IPS-18c (cell line): ENCODE data around the gene AIF1L.
A peak's percentile ranks its signal among the peaks of the same experiment; 100 is the strongest.

ENCODE experiments used
- H3K4me3 ChIP-seq: 2 replicates; pipeline ENCODE4 v1.7.0; 2013; ENCODE audit warnings: low read depth, mild to moderate bottlenecking, low read length, moderate library complexity; ENCODE audit not compliant: insufficient read depth
- H3K9me3 ChIP-seq: one replicate; pipeline ENCODE4 v1.6.1; 2013; ENCODE audit warnings: mild to moderate bottlenecking, low read length, moderate library complexity; ENCODE audit not compliant: control insufficient read depth, insufficient read depth

Gene AIF1L

GRCh38 chr9:131096269-131097125 is at the start of gene AIF1L:
AIF1L (plus strand) TSS chr9:131096531; CDS start chr9:131096630, 99 bp downstream.
- Histone ChIP-seq H3K9me3 (no peaks in the 10 kb centered on the region), H3K4me3 (peak within 1 kb of the TSS; percentile 92)

DNA sequence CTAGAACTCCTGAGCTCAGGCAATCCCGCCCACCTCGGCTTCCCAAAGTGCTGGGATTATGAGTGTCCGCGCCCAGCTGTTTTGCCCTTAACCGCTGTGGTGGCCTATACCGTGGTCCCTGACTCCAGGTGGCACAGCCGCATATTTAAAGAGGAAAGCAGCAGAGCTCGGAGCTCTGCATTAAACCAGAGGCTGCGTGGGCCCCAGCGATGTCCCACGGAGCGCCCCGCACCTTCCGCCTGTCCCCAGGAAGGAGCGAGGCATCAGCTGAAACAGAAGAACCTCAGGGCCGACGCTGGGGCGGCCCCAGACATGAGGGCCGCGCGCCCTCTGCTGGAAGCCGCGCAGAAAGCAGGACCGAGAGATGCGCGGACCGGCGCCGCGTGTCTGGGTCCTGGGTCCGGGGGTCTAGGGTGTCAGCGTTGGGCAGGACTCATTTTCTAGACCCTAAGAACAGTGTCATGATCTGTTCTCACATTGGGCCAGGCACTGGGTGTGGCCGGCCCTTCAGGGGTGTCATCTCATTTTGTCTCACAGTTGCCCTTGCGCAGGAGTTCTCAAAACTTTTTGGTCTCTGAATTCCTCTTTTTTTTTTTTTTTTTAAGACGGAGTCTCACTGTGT is 49.6 kb upstream of the AIF1L start:
- H3K4me3 ChIP-seq: no peak overlapping the region
- H3K9me3 ChIP-seq: peaks cover 4% of the 10 kb centered on the region

DNA sequence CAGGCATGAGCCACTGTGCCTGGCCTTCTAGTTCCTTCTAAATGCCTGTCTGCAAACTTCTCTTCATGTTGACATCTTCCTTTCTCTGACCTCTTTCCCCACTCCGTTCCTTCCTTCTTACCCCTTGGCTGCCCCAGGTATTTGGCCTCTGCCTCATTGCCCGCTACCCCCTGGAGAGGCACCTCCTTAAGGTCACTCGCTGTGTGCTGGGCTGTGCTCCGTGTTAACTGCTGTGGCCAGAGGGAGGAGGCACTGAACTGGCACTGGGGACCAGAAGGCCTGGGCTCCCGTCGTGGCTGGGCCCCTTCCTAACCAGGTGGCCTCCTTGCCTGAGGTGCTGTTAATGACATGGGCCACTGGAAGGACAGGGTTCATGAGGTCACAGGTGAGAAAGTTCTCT is 48.0 kb upstream of the AIF1L start:
- H3K9me3 ChIP-seq: peaks cover 4% of the 10 kb centered on the region
- no peak overlapping the region for H3K4me3 ChIP-seq

- Histone ChIP-seq H3K4me3 (no peak overlapping the region), H3K9me3 (peaks cover 4% of the 10 kb centered on the region)
Measured at GRCh38 chr9:131048820-131049219, 47.5 kb upstream of the AIF1L start.

DNA sequence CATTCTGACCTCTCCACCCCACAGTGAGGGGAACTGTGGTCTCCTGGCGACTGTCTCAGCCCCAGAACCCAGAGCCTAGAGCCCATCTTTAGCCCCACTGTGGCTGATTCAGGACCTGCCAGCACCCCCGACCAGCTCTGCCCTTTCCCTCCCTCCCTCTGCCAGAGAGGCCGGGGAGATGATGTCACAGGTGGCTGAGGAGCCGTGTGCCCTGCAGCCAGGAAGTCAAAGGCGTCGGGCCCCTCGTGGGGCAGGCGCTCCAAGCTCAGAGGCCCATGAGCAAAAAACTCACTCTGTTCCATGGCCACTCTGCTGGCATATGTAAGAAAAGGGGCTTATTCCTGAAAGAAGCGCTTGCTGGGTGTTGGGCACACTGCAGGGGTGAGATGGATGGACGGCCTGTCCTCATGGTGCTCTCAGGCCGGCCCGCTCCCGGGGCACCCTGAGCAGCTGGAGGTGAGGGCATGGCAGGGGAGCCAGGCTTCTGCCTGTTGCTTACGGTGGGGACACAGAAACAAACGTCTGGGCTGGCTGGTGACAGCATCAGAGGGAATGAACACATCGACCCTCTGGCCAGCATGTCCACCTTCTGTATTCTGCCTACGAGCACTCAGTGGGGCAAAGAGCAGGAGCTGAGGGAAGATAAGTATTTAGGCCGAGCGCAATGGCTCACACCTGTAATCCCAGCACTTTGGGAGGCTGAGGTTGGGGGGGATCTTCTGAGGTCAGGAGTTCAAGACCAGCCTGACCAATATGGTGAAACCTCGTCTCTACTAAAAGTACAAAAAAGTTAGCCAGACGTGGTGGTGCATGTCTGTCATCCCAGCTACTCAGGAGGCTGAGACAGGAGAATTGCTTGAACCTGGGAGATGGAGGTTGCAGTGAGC is 46.3 kb upstream of the AIF1L start:
- Histone ChIP-seq H3K9me3 (peaks cover 4% of the 10 kb centered on the region), H3K4me3 (no peak overlapping the region)

- no peak overlapping the region for H3K4me3 ChIP-seq
- H3K9me3 ChIP-seq: peaks cover 2% of the 10 kb centered on the region
Measured at GRCh38 chr9:131050831-131051230, 45.5 kb upstream of the AIF1L start.

DNA sequence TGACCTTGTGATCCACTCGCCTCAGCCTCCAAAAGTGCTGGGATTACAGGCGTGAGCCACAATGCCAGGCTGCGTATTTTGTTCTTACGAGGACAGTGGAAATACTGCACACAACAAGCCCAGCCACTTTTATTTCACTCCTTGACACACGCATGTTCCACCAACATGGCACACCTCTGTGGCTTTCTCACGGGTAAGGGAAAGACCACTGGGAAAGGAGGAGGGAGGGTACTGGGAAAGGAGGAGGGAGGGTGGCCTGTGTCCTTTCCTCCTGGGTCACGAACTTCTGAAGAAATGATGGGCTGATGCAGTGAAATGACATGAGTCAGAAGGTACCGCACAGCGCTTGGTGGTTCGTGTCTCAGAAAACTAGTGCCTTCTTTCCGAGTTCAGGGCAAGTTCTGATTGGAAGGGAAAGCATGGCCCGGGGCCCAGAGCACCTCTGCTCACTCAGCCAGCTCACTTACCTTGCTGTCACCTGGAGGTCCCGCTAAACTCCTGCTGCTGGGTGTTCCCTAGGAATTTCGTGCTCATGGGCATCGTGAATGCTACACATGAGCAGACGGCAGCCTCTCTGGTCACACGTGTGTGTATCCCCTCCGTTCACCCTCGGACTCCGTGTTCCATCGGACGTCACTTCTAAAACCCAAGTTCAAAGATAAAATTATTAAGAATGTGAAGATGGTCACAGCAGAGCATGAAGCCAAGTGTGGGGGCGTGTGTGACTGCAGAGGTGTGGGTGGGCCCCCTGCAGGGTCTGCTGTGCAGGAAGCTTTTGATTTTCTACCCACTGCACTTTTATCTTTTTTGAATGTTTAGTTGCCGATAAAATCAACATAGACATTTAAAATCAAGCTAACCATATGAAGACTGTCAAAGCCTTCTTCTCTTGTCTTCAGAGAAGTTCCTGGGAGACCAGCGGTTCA is 44.5 kb upstream of the AIF1L start:
- Histone ChIP-seq H3K9me3 (peaks cover 2% of the 10 kb centered on the region), H3K4me3 (no peak overlapping the region)

GRCh38 chr9:131053896-131054295 is 42.4 kb upstream of the AIF1L start:
- Histone ChIP-seq H3K9me3 (no peaks in the 10 kb centered on the region), H3K4me3 (no peak overlapping the region)

GRCh38 chr9:131056781-131057506 is 39.4 kb upstream of the AIF1L start:
- Histone ChIP-seq H3K4me3 (no peak overlapping the region), H3K9me3 (no peaks in the 10 kb centered on the region)

GRCh38 chr9:131060900-131061630 is 35.3 kb upstream of the AIF1L start:
- no peaks in the 10 kb centered on the region for H3K9me3 ChIP-seq
- no peak overlapping the region for H3K4me3 ChIP-seq

GRCh38 chr9:131062969-131063368 is 33.4 kb upstream of the AIF1L start:
- Histone ChIP-seq H3K9me3 (no peaks in the 10 kb centered on the region), H3K4me3 (no peak overlapping the region)

- Histone ChIP-seq H3K4me3 (no peak overlapping the region), H3K9me3 (no peaks in the 10 kb centered on the region)
Measured at GRCh38 chr9:131065599-131065998, 30.7 kb upstream of the AIF1L start.

GRCh38 chr9:131067625-131068024 is 28.7 kb upstream of the AIF1L start:
- H3K9me3 ChIP-seq: no peaks in the 10 kb centered on the region
- H3K4me3 ChIP-seq: no peak overlapping the region

DNA sequence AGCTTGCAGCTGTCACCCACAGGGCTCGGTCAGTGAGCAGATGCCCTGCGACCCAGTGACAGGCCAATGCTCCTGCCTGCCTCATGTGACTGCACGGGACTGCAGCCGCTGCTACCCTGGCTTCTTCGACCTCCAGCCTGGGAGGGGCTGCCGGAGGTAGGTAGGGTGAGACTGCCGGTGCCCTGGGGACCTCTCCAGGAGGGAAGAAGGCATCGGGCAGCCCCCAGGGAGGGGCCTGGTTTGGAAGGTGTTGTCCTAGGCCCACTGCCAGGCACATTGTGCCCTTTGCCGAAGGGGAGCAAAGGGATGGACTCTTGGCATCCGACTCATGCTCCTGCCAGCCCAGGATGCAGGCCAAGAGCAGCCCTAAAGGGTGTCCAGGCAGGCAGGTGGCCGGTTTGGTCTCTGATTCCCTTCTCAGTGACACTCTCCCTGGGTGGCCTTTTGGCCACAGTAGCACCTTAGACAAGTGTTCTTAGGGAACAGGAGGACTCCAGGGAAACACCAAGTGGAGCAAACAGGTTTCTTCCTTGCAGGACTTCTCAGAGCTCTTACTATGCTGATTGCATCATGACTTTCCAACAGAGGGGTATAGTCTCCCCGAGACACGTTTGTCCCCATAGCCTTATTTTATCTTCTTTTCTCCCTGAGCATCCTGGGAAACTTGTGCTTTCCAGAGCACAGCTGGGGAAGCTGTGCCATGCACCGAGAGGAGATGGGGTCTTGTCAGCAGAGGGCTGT is 28.1 kb upstream of the AIF1L start:
- no peaks in the 10 kb centered on the region for H3K9me3 ChIP-seq
- no peak overlapping the region for H3K4me3 ChIP-seq

GRCh38 chr9:131069699-131070098 is 26.6 kb upstream of the AIF1L start:
- Histone ChIP-seq H3K4me3 (no peak overlapping the region), H3K9me3 (no peaks in the 10 kb centered on the region)
